ENCODE results near the gene FAIM2.

Gene FAIM2

DNA sequence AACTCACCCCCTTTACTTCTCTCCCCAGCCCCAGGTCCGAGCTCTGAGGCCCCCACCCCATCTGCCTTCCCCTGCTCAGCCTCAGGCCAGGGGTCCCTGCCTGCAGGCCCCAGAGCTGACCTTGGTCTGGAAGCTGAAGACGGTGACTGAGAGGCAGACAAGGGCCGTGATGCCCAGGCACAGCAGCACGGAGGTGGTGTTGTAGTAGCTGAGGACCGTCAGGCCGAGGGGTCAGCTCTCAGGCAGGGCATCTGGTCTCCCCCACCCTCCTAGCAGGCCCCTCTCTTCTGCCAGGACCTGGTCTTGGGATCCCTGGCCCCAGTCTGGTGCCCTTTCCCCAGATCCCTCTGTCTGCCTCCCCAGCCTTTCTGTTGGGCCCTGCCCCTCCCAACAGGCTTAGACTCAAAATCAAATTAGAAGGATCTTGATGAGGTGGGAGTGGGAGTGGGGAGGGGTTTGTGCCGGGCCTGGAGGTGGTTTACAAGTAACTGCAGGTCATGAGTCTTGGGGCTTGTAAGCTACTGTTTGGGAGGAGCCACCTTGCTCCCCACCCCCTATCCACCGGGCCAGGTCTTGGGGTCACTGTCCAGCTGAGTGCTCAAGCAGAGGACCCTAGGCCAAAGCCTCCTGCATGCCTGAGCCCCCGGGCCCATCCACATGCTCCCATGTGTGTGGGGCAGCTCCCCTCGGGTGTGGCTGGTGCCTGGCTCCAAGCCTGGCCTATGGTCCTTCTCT, 14.2 kb downstream of the FAIM2 start:
- DNase-seq (ENCODE audit: extremely low spot score): no peak
- TF ChIP-seq FOXA1 (IDR thresholded peaks at IDR 0.05) (no peak), FOXM1 (IDR thresholded peaks at IDR 0.05; ENCODE audit: borderline replicate concordance) (no peak), NFRKB (IDR thresholded peaks at IDR 0.05) (no peak), BHLHE40 (IDR thresholded peaks at IDR 0.05; ENCODE audit: borderline replicate concordance) (no peak)
- ChIA-PET CTCF (interaction anchor here (2.1 kb wide), 1 partner anchor 56 kb away, joined by 5 read pairs; no protein-coding TSS in a partner anchor), POLR2A (no interaction called here)

DNA sequence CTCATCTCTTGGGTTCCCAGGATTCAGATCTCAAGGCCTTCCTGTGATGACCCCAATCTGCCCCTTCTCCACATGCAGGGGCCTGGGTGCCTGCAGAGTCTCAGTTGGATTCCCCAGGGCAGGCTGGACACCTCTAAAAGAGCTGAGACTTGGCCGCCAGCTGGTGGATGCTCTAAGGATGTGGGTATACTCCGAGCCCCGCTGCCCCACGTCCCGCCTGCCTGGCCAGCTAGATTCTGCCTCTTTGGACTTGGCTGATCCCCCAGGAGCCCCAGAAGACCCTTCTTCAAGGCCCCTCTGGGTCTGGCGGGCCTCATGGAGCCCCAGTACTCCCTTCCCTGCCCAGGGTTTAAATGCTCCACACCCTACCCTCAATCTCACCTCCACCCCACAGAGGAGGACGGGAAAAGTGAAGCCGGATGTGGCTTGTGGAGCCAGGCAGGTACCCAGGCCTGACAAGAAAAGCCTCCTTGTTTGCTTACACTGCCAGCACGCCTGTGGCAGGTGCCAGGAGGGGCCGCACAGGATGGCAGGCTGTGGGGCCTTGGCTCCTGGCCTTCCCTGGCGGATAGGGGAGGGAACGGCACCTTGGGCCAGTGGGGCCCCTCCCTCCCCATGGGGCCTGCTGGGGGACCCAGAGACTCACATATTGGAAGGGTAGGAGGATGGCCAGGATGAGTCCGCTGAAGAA, 15.1 kb downstream of the FAIM2 start:
- ChIA-PET POLR2A (no interaction called here), CTCF (interaction anchor here (2.1 kb wide), 1 partner anchor 57 kb away, joined by 5 read pairs; no protein-coding TSS in a partner anchor)
- TF ChIP-seq FOXK2 (IDR thresholded peaks at IDR 0.05) (no peak), SP1 (IDR thresholded peaks at IDR 0.05) (no peak), BHLHE40 (IDR thresholded peaks at IDR 0.05; ENCODE audit: borderline replicate concordance) (no peak), HDGF (IDR thresholded peaks at IDR 0.05; ENCODE audit: borderline replicate concordance) (no peak), SUZ12 (IDR thresholded peaks at IDR 0.05) (no peak), ZNF384 (IDR thresholded peaks at IDR 0.05) (no peak), FOXM1 (IDR thresholded peaks at IDR 0.05; ENCODE audit: borderline replicate concordance) (no peak), FOXA1 (IDR thresholded peaks at IDR 0.05) (no peak)
- no peak for DNase-seq (ENCODE audit: extremely low spot score)

DNA sequence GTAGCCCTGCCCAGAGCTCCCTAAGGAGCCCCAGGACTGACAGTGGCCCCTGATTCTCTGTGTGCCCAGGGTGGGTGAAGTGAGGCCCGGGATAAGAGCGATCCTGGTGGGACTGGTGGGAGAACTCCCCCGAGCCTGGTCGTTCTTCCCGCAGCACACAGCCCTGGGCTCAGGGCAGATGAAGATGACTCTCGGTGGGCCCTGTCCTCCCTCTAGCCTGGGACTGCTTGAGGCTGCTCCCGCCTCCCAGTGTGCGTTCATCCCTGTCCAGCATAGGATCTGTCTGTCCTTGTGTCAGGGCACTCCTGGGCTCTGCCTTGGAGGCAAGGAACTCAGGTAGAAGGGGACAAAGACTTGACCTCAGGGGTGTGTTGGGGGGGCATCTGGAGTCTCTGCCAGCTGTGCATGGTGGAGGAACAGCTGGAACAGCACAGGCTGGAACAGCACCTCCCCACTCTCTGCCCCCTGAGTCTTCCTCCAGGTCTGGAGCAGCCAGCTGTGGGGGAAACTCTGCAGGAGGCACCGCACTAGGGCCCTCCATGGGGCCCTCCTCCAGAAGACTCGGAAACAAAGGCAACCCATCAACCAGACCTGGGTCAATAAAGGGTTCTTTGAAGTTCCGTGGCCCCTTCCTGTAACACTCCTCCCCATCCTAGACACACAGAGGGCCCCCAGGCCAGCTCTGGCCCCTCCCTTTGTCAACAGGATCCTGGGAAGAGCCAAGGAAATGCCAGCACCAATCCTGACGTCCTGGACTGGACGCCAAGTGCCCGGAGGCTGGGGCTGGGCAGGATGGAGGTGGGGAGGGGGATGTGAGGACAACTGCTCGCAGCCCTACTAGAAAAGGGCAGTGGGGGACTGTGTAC, 15.9 kb downstream of the FAIM2 start:
- no peak for DNase-seq (ENCODE audit: extremely low spot score)
- ChIA-PET POLR2A (no interaction called here), CTCF (no interaction called here)
- TF ChIP-seq, protein P1, sequence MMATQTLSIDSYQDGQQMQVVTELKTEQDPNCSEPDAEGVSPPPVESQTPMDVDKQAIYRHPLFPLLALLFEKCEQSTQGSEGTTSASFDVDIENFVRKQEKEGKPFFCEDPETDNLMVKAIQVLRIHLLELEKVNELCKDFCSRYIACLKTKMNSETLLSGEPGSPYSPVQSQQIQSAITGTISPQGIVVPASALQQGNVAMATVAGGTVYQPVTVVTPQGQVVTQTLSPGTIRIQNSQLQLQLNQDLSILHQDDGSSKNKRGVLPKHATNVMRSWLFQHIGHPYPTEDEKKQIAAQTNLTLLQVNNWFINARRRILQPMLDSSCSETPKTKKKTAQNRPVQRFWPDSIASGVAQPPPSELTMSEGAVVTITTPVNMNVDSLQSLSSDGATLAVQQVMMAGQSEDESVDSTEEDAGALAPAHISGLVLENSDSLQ (IDR thresholded peaks at IDR 0.05): no peak
- TF ChIP-seq HDGF (IDR thresholded peaks at IDR 0.05; ENCODE audit: borderline replicate concordance): no peak
- no peak for TF ChIP-seq CTBP1 (IDR thresholded peaks at IDR 0.05; ENCODE audit: borderline replicate concordance)
- no peak for TF ChIP-seq TARDBP (IDR thresholded peaks at IDR 0.05)
- no peak for TF ChIP-seq NFRKB (IDR thresholded peaks at IDR 0.05)
- no peak for TF ChIP-seq FOXA1 (IDR thresholded peaks at IDR 0.05)
- TF ChIP-seq ELF4 (IDR thresholded peaks at IDR 0.05): no peak
- no peak for TF ChIP-seq SUZ12 (IDR thresholded peaks at IDR 0.05)
- no peak for TF ChIP-seq L3MBTL2 (conservative IDR thresholded peaks at IDR 0.05)
- no peak for TF ChIP-seq SP1 (IDR thresholded peaks at IDR 0.05)
- TF ChIP-seq LEF1 (IDR thresholded peaks at IDR 0.05; ENCODE audit: borderline replicate concordance): no peak
- TF ChIP-seq BHLHE40 (IDR thresholded peaks at IDR 0.05; ENCODE audit: borderline replicate concordance): no peak
- no peak for TF ChIP-seq ZNF384 (IDR thresholded peaks at IDR 0.05)

DNA sequence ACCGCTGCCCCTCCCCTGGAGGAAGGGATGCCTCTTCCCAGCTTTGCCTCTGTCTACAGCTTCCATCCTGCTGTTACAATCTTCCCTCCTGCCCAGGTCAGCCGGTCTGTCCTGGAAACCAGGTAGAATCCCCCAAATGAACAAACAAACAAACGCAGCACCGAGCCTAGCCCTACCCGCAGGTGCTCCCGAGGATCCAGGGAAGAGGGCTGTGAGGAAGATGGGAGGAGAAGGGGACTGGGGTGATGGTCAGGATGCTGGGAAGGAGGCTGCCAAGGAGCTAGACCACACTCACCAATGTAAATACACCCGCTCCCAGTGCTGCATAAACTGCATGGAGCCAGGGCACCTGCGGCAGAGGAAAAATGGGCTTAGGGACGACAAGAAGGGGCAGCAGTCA, 16.6 kb downstream of the FAIM2 start:
- POLR2A ChIA-PET: no interaction called here
- TF ChIP-seq, protein P1 (IDR thresholded peaks at IDR 0.05): no peak
- TF ChIP-seq LEF1 (IDR thresholded peaks at IDR 0.05; ENCODE audit: borderline replicate concordance) (no peak), FOXA1 (IDR thresholded peaks at IDR 0.05) (no peak), BHLHE40 (IDR thresholded peaks at IDR 0.05; ENCODE audit: borderline replicate concordance) (no peak), FOXM1 (IDR thresholded peaks at IDR 0.05; ENCODE audit: borderline replicate concordance) (no peak), ARNT (IDR thresholded peaks at IDR 0.05) (no peak), ZNF384 (IDR thresholded peaks at IDR 0.05) (no peak), CTBP1 (IDR thresholded peaks at IDR 0.05; ENCODE audit: borderline replicate concordance) (no peak), FOXK2 (IDR thresholded peaks at IDR 0.05) (no peak), NFRKB (IDR thresholded peaks at IDR 0.05) (no peak), SUZ12 (IDR thresholded peaks at IDR 0.05) (no peak), TARDBP (IDR thresholded peaks at IDR 0.05) (no peak), L3MBTL2 (conservative IDR thresholded peaks at IDR 0.05) (no peak), SP1 (IDR thresholded peaks at IDR 0.05) (no peak)
- DNase-seq (ENCODE audit: extremely low spot score): no peak
- CTCF ChIA-PET: no interaction called here

DNA sequence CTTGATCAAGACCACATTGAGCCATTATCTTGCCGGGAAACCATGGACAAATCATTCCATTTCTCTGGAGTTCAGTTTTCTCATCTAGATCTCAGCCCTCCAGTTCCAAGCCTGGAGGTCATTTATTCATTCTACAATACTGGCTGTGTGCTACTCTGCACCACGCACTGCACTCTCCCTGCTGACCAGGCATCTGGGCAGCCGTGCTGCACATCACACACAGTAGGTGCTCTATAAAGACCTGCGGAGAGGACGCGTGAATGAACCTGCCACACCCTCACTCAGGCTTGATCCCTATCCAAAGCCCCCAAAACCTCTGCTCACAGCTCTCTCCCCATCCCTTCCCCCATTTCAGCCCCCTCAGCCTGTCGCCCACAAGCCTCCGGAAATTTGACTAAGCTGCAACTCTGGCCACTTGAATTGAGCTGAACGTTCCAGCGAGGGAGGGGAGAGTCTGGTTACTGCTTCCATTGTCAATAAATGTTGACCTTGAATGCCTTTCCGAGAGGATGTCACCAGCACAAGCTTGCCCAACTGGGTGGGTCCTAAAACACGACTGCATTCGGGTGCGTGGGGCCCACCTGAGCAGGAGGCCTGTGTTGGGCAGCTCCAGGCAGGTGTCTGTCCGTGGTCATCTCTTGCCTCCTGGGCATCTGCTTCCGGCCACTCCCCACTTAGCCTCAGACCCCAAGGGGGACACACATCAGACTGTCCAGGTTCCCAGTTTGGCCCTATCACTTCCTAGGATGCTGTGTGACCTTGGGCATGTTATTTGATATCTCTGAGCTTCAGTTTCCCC, 17.8 kb downstream of the FAIM2 start:
- ChIA-PET POLR2A (interaction anchor here (0.6 kb wide), 1 partner anchor 1697 kb away, joined by 5 read pairs; no protein-coding TSS in a partner anchor), CTCF (interaction anchor here (0.6 to 1.7 kb wide), 2 partner anchors 59 to 185 kb away, joined by 3 to 4 read pairs; no protein-coding TSS in a partner anchor)
- no peak for TF ChIP-seq ELF4 (IDR thresholded peaks at IDR 0.05)
- TF ChIP-seq TARDBP (IDR thresholded peaks at IDR 0.05): no peak
- TF ChIP-seq FOXA1 (IDR thresholded peaks at IDR 0.05): no peak
- TF ChIP-seq SP1 (IDR thresholded peaks at IDR 0.05): no peak
- no peak for TF ChIP-seq BHLHE40 (IDR thresholded peaks at IDR 0.05; ENCODE audit: borderline replicate concordance)
- TF ChIP-seq CTBP1 (IDR thresholded peaks at IDR 0.05; ENCODE audit: borderline replicate concordance): no peak
- TF ChIP-seq FOXM1 (IDR thresholded peaks at IDR 0.05; ENCODE audit: borderline replicate concordance): no peak
- TF ChIP-seq ZNF384 (IDR thresholded peaks at IDR 0.05): no peak
- TF ChIP-seq, protein P1 (IDR thresholded peaks at IDR 0.05): no peak
- no peak for TF ChIP-seq LEF1 (IDR thresholded peaks at IDR 0.05; ENCODE audit: borderline replicate concordance)
- no peak for DNase-seq (ENCODE audit: extremely low spot score)

All from HEK293T (cell line).